GM12892 (cell line): ENCODE measurements around the gene KRT71.

ENCODE experiments used
- POLR2A ChIP-seq: IDR thresholded peaks from 2 replicates; pipeline ENCODE4 v1.6.1; 2011; ENCODE audit warnings: low read depth, low read length, control low read depth
- POLR2AphosphoS5 ChIP-seq: IDR thresholded peaks from 2 replicates; pipeline ENCODE4 v1.6.1; 2011; ENCODE audit warnings: low read depth, low read length, control low read depth
- TAF1 ChIP-seq: IDR thresholded peaks from 2 replicates; pipeline ENCODE4 v1.6.1; 2011; ENCODE audit warnings: low read depth, mild to moderate bottlenecking, control low read depth, low read length, borderline replicate concordance

DNA sequence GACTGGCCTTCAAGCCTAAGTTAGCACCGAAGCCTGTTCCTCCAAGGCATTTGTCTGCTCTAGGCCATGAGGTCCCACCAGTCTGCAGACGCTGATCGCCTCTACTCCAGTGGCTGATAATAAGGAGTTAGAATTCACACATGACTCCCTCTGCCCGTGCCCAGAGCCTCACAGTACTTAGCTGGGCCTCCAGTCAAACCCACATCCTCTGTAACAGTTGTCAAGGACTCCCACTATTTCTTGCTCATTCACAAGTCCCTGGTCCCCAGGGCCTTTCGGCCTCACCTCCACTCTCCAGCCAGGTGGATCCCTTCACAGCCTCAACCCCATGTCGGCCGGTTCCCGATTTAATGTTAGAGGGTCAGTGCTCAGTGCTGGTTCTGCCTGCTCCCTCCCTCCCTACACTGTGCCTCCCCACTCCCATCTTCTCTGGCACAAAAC, 26.4 kb downstream of the KRT71 start:
- TF ChIP-seq POLR2AphosphoS5: no peak
- no peak for TF ChIP-seq POLR2A
- no peak for TF ChIP-seq TAF1
